GM23338 (cell line): ENCODE measurements around the gene PBLD. TPM values are rescaled to one million over a fixed set of nuclear protein-coding genes. Genes with fewer than 3 reads are reported as not detected.

ENCODE experiments used
- ATAC-seq: fragments of 200-7000 bp; cut with Tn5 transposase; 3 replicates; pipeline ENCODE4 v1.9.1; 2020
- DNase-seq: peaks from one replicate; pipeline ENCODE4 v3.0.0-alpha.2; 2015; ENCODE audit warnings: low spot score
- H2AFZ ChIP-seq: fragments of 200-600 bp; sonication (generic); 2 replicates; pipeline ENCODE4 v1.8.0; 2016; ENCODE audit warnings: antibody characterized with exemption, mild to moderate bottlenecking, moderate library complexity
- H3F3A ChIP-seq: fragments of 200-600 bp; sonication (generic); replicated peaks from 2 replicates; pipeline ENCODE4 v1.8.0; 2017; ENCODE audit warnings: antibody characterized with exemption, mixed run types, low read depth
- H3K27ac ChIP-seq: fragments of 200-600 bp; sonication (generic); 2 replicates; pipeline ENCODE4 v1.6.1; 2016; ENCODE audit warnings: low read depth
- H3K27me3 ChIP-seq: fragments of 200-600 bp; sonication (generic); 2 replicates; pipeline ENCODE4 v1.8.0; 2016; ENCODE audit warnings: mild to moderate bottlenecking, mixed run types, moderate library complexity; ENCODE audit not compliant: insufficient read depth
- H3K36me3 ChIP-seq: fragments of 200-600 bp; sonication (generic); 2 replicates; pipeline ENCODE4 v1.8.0; 2016; ENCODE audit warnings: mild to moderate bottlenecking; ENCODE audit not compliant: insufficient read depth
- H3K4me1 ChIP-seq: fragments of 200-600 bp; sonication (generic); 2 replicates; pipeline ENCODE4 v1.8.0; 2016; ENCODE audit warnings: mild to moderate bottlenecking, moderate library complexity; ENCODE audit not compliant: insufficient read depth
- H3K4me2 ChIP-seq: fragments of 200-600 bp; sonication (generic); 2 replicates; pipeline ENCODE4 v1.7.1; 2017; ENCODE audit warnings: mixed run types
- H3K4me3 ChIP-seq: fragments of 200-600 bp; sonication (generic); 2 replicates; pipeline ENCODE4 v1.6.1; 2016; ENCODE audit warnings: mixed run types
- H3K79me2 ChIP-seq: fragments of 200-600 bp; sonication (generic); replicated peaks from 2 replicates; pipeline ENCODE4 v1.8.0; 2017; ENCODE audit warnings: mild to moderate bottlenecking; ENCODE audit not compliant: insufficient read depth
- H3K9me2 ChIP-seq: fragments of 200-600 bp; sonication (generic); 2 replicates; pipeline ENCODE4 v1.8.0; 2017; ENCODE audit not compliant: insufficient read depth
- H4K20me1 ChIP-seq: fragments of 200-600 bp; sonication (generic); replicated peaks from 2 replicates; pipeline ENCODE4 v1.8.0; 2017; ENCODE audit warnings: mild to moderate bottlenecking; ENCODE audit not compliant: insufficient read depth
- H3K27ac Mint-ChIP-seq: 2 replicates; pipeline ENCODE4 v1.8.0; 2020; ENCODE audit warnings: inconsistent platforms, mild to moderate bottlenecking, moderate library complexity, mixed read lengths
- H3K27me3 Mint-ChIP-seq: 3 replicates; pipeline ENCODE4 v1.8.0; 2022; ENCODE audit warnings: low read depth, mild to moderate bottlenecking, moderate library complexity, mixed read lengths, inconsistent platforms; ENCODE audit not compliant: insufficient read depth, poor library complexity
- H3K36me3 Mint-ChIP-seq: 3 replicates; pipeline ENCODE4 v1.8.0; 2021; ENCODE audit warnings: low read depth, mild to moderate bottlenecking, inconsistent platforms, moderate library complexity, mixed read lengths
- H3K4me1 Mint-ChIP-seq: 3 replicates; pipeline ENCODE4 v1.8.0; 2020; ENCODE audit warnings: mild to moderate bottlenecking, inconsistent platforms, mixed read lengths
- H3K4me3 Mint-ChIP-seq: 3 replicates; pipeline ENCODE4 v1.8.0; 2021; ENCODE audit warnings: moderate library complexity, mild to moderate bottlenecking, inconsistent platforms, mixed read lengths
- H3K9me3 Mint-ChIP-seq: 3 replicates; pipeline ENCODE4 v1.8.0; 2020; ENCODE audit warnings: moderate library complexity, mild to moderate bottlenecking, inconsistent platforms, mixed read lengths
- CREB1 ChIP-seq: fragments of 250-450 bp; sonication (Bioruptor Pico); IDR thresholded peaks from 2 replicates; pipeline ENCODE4 v1.5.0; 2020; ENCODE audit warnings: low read depth, mild to moderate bottlenecking, moderate library complexity
- JUNB ChIP-seq: IDR thresholded peaks from one replicate; pipeline ENCODE4 v1.6.1; 2016; ENCODE audit warnings: antibody characterized with exemption; ENCODE audit not compliant: unreplicated experiment
- NANOG ChIP-seq: IDR thresholded peaks from 2 replicates; pipeline ENCODE4 v1.6.1; 2016; ENCODE audit warnings: antibody characterized with exemption, borderline replicate concordance
- ZNF114 ChIP-seq: fragments of 250-450 bp; sonication (Bioruptor Pico); IDR thresholded peaks from 2 replicates; pipeline ENCODE4 v1.5.0; 2020; ENCODE audit warnings: mild to moderate bottlenecking, moderate library complexity
- polyA plus RNA-seq: library from polyadenylated mRNA; unstranded; fragments of >200 nt; fragmentation: Nextera tagmentation; extraction: Ambion mirVana; gene quantifications from 2 replicates; pipeline ENCODE4 v1.2.1, GENCODE V29; 2016
- total RNA-seq: library from RNA; depleted of rRNA; stranded (reverse); fragments of >200 nt; shearing (Covaris generic); gene quantifications from 2 replicates; pipeline ENCODE4 v1.2.3, GENCODE V29; 2014
- TF ChIP-seq, protein P1 (sequence below), 2 experiments: fragments of 200-600 bp in 1 of 2; sonication (generic) in 1 of 2; conservative IDR thresholded peaks; 2 replicates each; pipeline versions ENCODE4 v1.5.1 to v1.6.1; 2016 to 2017; ENCODE audit warnings: antibody characterized with exemption in 2 of 2, low read depth in 2 of 2, mild to moderate bottlenecking in 2 of 2, moderate library complexity in 1 of 2
- TF ChIP-seq, protein P2 (sequence below): IDR thresholded peaks from one replicate; pipeline ENCODE4 v1.6.1; 2018; ENCODE audit warnings: antibody characterized with exemption; ENCODE audit not compliant: unreplicated experiment

The PBLD gene
- total and polyA plus RNA-seq, 2 experiments from 2014 or later = 0.90 to 1.5 TPM

DNA sequence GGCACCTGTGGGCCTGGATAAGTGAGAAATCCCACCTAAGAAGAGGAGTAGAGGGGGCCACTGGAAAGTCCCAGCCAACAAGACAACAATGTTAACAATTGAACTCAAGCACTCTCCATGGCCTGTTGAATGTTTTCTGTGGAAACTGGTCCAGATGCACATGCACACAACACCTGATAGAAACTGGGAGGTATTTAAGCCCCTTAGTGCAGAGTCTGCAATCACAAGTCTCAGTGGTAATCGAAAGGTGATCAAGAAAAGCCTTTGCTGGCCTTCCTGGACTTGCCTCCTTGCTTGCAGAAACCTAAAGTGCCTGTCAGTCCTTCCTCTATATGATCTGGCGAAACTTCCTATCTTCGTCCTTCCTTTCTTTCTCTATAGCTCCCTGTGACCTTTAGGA is 31.4 kb downstream of the PBLD start (continued):
- TF ChIP-seq, protein P1, sequence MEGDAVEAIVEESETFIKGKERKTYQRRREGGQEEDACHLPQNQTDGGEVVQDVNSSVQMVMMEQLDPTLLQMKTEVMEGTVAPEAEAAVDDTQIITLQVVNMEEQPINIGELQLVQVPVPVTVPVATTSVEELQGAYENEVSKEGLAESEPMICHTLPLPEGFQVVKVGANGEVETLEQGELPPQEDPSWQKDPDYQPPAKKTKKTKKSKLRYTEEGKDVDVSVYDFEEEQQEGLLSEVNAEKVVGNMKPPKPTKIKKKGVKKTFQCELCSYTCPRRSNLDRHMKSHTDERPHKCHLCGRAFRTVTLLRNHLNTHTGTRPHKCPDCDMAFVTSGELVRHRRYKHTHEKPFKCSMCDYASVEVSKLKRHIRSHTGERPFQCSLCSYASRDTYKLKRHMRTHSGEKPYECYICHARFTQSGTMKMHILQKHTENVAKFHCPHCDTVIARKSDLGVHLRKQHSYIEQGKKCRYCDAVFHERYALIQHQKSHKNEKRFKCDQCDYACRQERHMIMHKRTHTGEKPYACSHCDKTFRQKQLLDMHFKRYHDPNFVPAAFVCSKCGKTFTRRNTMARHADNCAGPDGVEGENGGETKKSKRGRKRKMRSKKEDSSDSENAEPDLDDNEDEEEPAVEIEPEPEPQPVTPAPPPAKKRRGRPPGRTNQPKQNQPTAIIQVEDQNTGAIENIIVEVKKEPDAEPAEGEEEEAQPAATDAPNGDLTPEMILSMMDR (conservative IDR thresholded peaks at IDR 0.05; ENCODE audit: low read depth in 2 of 2) = no peak
- no peak for TF ChIP-seq JUNB
- TF ChIP-seq CREB1 = no peak
- TF ChIP-seq, protein P2, sequence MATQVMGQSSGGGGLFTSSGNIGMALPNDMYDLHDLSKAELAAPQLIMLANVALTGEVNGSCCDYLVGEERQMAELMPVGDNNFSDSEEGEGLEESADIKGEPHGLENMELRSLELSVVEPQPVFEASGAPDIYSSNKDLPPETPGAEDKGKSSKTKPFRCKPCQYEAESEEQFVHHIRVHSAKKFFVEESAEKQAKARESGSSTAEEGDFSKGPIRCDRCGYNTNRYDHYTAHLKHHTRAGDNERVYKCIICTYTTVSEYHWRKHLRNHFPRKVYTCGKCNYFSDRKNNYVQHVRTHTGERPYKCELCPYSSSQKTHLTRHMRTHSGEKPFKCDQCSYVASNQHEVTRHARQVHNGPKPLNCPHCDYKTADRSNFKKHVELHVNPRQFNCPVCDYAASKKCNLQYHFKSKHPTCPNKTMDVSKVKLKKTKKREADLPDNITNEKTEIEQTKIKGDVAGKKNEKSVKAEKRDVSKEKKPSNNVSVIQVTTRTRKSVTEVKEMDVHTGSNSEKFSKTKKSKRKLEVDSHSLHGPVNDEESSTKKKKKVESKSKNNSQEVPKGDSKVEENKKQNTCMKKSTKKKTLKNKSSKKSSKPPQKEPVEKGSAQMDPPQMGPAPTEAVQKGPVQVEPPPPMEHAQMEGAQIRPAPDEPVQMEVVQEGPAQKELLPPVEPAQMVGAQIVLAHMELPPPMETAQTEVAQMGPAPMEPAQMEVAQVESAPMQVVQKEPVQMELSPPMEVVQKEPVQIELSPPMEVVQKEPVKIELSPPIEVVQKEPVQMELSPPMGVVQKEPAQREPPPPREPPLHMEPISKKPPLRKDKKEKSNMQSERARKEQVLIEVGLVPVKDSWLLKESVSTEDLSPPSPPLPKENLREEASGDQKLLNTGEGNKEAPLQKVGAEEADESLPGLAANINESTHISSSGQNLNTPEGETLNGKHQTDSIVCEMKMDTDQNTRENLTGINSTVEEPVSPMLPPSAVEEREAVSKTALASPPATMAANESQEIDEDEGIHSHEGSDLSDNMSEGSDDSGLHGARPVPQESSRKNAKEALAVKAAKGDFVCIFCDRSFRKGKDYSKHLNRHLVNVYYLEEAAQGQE = no peak

DNA sequence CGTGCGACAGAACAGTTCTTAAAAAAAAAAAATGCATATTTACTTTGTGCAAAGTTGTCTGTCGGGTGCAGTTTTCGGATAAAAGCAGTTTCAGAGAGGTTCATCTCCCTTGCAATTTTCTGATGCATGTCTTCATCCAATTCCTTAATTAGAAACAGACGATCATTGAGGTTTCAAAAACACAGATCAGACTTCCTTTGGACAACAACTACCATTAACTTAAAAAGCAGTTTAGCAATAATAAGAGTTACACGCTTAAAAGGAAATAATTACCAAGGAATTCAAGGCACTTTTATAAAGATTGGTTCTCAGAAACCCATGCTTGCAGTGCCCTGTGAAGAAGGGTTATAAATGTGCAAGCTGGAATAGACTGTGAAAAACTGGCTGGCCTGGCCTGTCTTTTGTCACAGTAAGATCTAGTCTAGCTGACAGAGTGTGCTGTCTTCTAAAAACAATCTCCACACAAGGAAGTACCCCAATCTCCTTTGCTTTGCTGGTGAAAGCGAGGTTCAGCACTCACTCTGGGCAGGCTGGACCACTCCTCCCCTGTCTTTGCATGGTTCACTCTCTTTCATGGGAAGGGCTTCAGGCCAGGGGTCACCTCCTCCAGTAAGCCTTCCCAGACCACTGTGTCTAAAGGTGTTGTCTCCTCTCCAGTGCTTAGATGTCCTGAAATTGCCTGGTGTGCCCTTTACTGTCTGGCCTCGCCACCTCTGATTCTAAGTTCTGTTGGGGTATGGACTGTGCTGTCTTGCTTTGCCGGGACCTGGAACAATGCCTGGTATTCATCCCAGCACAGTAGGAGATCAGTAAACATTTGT is 35.7 kb downstream of the PBLD start:
- Mint-ChIP-seq H3K4me1 (peaks cover 2% of the 10 kb centered on the region; the same call in 2 of the 3 replicates), H3K27ac (no peak overlapping the region), H3K36me3 (no peaks in the 10 kb centered on the region), H3K4me3 (no peak overlapping the region), H3K27me3 (peaks cover 8% of the 10 kb centered on the region), H3K9me3 (no peaks in the 10 kb centered on the region)
- Histone ChIP-seq H3K79me2 (no peaks in the 10 kb centered on the region), H3K27ac (no peak overlapping the region), H3K9me2 (no peaks in the 10 kb centered on the region), H3K4me3 (no peak overlapping the region), H3F3A (peaks cover 3% of the 10 kb centered on the region; the same call in 1 of the 2 replicates), H3K36me3 (no peaks in the 10 kb centered on the region), H3K4me1 (no peaks in the 10 kb centered on the region), H3K4me2 (no peak overlapping the region), H4K20me1 (no peaks in the 10 kb centered on the region), H2AFZ (peak overlapping the region; percentile 84; the same call in 1 of the 2 replicates), H3K27me3 (no peaks in the 10 kb centered on the region)
- ATAC-seq (no peak; the same call in 2 of the 3 replicates), DNase-seq (no peak)
- no peak for TF ChIP-seq NANOG
- TF ChIP-seq, protein P1 (conservative IDR thresholded peaks at IDR 0.05; ENCODE audit: low read depth in 2 of 2) = no peak
- TF ChIP-seq JUNB = no peak
- TF ChIP-seq ZNF114 (CRISPR knock-in tag) = no peak
- TF ChIP-seq, protein P2 = no peak
